HG03439 (cell line): Measurements from ENCODE around the gene GABBR2.

ENCODE experiments used
- ATAC-seq: cut with Tn5 transposase; IDR thresholded peaks from one replicate; pipeline ENCODE4 v1.9.1; 2021; ENCODE audit warnings: mild to moderate bottlenecking, moderate library complexity; ENCODE audit not compliant: unreplicated experiment

GABBR2 gene

GRCh38 chr9:98708933-98709911, at the start of gene GABBR2:
Gene GABBR2, minus strand, starts transcription at chr9:98708935. Its CDS starts 198 bp downstream, at chr9:98708737.
- no peak for ATAC-seq

GRCh38 chr9:98755006-98755618, 46.4 kb upstream of the GABBR2 start:
- ATAC-seq = no peak

GRCh38 chr9:98751210-98751609, 42.5 kb upstream of the GABBR2 start:
- no peak for ATAC-seq

- ATAC-seq = no peak
Observed at GRCh38 chr9:98750364-98751060, 41.8 kb upstream of the GABBR2 start.

- ATAC-seq = no peak
Observed at GRCh38 chr9:98747476-98747875, 38.7 kb upstream of the GABBR2 start.

GRCh38 chr9:98745470-98745869, 36.7 kb upstream of the GABBR2 start:
- ATAC-seq = no peak

GRCh38 chr9:98743818-98744611, 35.3 kb upstream of the GABBR2 start:
- ATAC-seq = no peak

- no peak for ATAC-seq
Observed at GRCh38 chr9:98743329-98743728, 34.6 kb upstream of the GABBR2 start.

GRCh38 chr9:98742325-98743280, 33.9 kb upstream of the GABBR2 start:
- no peak for ATAC-seq

GRCh38 chr9:98740226-98740881, 31.6 kb upstream of the GABBR2 start:
- ATAC-seq = no peak

GRCh38 chr9:98738741-98739140, 30.0 kb upstream of the GABBR2 start:
- ATAC-seq = no peak

GRCh38 chr9:98736226-98736625, 27.5 kb upstream of the GABBR2 start:
- ATAC-seq = no peak

GRCh38 chr9:98732801-98733200, 24.1 kb upstream of the GABBR2 start:
- ATAC-seq = no peak

- no peak for ATAC-seq
Observed at GRCh38 chr9:98732091-98732490, 23.4 kb upstream of the GABBR2 start.

- ATAC-seq = no peak
Observed at GRCh38 chr9:98730871-98731270, 22.1 kb upstream of the GABBR2 start.

- ATAC-seq = no peak
Observed at GRCh38 chr9:98728500-98728899, 19.8 kb upstream of the GABBR2 start.

- no peak for ATAC-seq
Observed at GRCh38 chr9:98727428-98727827, 18.7 kb upstream of the GABBR2 start.

- no peak for ATAC-seq
Observed at GRCh38 chr9:98726735-98727134, 18.0 kb upstream of the GABBR2 start.
